PFSK-1 (cell line): ENCODE data around the gene COX4I1.

Source experiments
- FOXP2 ChIP-seq: optimal IDR thresholded peaks from 2 replicates; pipeline ENCODE3; 2011; ENCODE audit warnings: borderline replicate concordance, control low read depth, inconsistent platforms; ENCODE audit not compliant: insufficient read depth; ENCODE audit errors: extremely low read length, extremely low read depth
- POLR2AphosphoS5 ChIP-seq: IDR thresholded peaks from 2 replicates; pipeline ENCODE4 v1.6.1; 2012; ENCODE audit warnings: low read depth, mild to moderate bottlenecking, control low read depth, low read length, moderate library complexity
- SIN3A ChIP-seq: IDR thresholded peaks from 2 replicates; pipeline ENCODE4 v1.6.1; 2012; ENCODE audit warnings: mild to moderate bottlenecking, low read length, moderate library complexity, borderline replicate concordance; ENCODE audit not compliant: insufficient read depth
- TAF1 ChIP-seq: IDR thresholded peaks from 2 replicates; pipeline ENCODE4 v1.6.1; 2012; ENCODE audit warnings: low read length, control low read depth, borderline replicate concordance; ENCODE audit not compliant: insufficient read depth
- TF ChIP-seq, protein P1 (sequence below), 2 experiments: IDR thresholded peaks; 2 replicates each; pipeline versions ENCODE4 v1.6.1 to v1.8.0; 2011 to 2012; ENCODE audit warnings: low read depth in 2 of 2, low read length in 2 of 2, control low read depth in 1 of 2, inconsistent platforms in 1 of 2, mild to moderate bottlenecking in 1 of 2, moderate library complexity in 1 of 2; ENCODE audit not compliant: insufficient read depth in 1 of 2

The COX4I1 gene

DNA sequence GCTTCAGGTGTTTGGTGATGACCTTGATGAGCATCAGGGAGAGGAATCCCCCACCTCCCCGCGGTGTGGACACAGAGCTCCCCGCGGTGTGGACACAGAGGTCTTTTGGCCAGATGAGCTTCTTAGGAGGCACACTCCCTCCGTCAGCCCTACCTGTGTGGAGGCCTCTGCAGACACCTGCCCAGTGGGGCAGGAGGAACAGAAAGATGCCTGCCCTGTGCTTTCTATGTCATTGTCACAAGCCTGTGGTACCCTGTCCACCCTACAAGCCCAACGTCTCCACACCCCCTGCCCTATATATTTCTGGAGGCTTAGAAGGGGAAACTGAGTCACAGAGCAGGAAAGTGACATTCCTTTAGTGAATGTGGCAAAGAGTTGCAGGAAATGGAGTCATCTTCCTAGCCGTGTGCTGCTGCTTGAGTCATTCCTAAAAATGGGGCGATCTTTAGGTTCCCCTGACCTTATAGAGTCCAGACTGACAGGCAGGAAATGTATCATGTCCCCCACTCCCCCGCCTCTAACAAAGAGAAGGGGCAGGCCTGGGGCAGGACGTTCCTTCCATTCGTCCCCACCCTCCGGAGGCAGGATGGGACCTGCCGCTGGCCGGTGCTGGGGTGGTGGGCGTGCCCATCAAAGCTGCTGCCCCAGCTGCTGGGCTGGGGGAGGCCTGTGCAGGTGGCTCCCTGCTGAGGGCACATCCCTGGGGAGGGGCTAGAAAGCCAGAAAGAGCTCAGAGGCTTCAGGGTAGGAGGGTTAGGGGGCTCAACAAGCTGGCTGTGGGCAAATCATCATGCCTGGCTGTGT is 47.6 kb upstream of the COX4I1 start:
- TF ChIP-seq TAF1, result no peak
- TF ChIP-seq FOXP2, result no peak
- no peak for TF ChIP-seq POLR2AphosphoS5
- TF ChIP-seq, protein P1, sequence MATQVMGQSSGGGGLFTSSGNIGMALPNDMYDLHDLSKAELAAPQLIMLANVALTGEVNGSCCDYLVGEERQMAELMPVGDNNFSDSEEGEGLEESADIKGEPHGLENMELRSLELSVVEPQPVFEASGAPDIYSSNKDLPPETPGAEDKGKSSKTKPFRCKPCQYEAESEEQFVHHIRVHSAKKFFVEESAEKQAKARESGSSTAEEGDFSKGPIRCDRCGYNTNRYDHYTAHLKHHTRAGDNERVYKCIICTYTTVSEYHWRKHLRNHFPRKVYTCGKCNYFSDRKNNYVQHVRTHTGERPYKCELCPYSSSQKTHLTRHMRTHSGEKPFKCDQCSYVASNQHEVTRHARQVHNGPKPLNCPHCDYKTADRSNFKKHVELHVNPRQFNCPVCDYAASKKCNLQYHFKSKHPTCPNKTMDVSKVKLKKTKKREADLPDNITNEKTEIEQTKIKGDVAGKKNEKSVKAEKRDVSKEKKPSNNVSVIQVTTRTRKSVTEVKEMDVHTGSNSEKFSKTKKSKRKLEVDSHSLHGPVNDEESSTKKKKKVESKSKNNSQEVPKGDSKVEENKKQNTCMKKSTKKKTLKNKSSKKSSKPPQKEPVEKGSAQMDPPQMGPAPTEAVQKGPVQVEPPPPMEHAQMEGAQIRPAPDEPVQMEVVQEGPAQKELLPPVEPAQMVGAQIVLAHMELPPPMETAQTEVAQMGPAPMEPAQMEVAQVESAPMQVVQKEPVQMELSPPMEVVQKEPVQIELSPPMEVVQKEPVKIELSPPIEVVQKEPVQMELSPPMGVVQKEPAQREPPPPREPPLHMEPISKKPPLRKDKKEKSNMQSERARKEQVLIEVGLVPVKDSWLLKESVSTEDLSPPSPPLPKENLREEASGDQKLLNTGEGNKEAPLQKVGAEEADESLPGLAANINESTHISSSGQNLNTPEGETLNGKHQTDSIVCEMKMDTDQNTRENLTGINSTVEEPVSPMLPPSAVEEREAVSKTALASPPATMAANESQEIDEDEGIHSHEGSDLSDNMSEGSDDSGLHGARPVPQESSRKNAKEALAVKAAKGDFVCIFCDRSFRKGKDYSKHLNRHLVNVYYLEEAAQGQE (IDR thresholded peaks at IDR 0.05; ENCODE audit: insufficient read depth in 1 of 2, low read depth in 2 of 2, low read length in 2 of 2), result no peak
- no peak for TF ChIP-seq SIN3A

DNA sequence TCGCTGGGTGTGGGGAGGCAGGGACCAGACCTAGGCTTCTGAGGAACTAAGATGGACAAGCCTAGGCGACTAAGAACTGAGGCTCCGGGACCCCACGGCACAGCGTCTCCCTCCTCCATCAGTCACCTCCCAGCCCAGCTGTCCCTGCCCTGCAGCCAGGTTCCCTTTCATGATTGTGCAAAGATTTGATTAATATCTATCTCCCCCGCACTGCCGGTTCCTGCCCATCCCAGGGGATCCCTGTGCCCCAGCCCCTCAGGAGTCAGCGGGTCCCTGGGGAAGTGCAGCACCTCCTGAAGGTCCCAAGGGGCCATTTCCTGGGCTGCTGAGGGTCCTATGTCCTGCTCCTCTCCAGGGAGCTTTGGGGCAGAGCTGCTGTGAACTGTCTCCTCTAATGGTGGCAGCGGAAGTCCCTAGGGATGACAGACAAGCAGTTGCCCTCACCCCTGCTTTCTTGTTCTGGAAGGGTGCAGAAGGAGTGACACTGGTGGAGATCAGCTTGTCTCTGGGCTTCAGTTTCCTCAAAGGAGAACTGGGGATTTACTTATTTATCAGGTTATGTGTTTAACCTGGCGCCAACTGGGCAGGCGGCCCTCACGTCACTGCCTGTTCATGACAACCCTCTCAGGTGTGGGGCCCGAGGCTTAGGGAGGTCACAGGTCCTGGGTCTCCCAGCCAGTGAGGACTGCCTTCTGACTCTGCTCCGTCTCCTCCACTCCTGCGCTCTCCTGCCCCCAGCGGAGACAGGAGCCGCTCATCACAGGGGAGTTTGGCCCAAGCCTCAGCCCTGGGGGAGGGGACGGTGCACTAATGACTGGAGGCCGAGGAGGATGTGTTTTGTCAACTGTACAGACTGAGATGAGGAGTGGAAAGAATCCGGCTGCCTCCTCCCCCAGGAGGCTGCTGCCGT is 46.7 kb upstream of the COX4I1 start:
- TF ChIP-seq FOXP2, result no peak
- no peak for TF ChIP-seq TAF1
- TF ChIP-seq, protein P1 (IDR thresholded peaks at IDR 0.05; ENCODE audit: insufficient read depth in 1 of 2, low read depth in 2 of 2, low read length in 2 of 2), result no peak
- TF ChIP-seq POLR2AphosphoS5, result no peak
- no peak for TF ChIP-seq SIN3A

DNA sequence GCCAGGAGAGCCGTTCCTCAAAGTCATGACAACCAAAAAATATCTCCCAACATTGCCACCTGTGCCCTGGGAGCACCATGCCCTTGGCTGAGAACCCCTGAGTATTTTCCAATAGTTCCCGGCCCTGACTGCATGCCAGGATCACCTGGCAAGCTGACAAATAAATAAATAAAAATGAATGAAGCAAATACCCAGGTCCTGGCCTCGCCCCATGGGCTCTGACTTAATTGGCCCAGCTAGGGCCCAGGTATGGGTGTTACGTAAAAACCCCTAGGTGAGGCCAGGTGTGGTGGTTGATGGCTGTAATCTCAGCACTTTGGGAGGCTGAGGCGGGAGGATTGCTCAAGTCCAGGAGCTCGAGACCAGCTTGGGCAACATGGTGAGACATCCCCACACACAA is 45.9 kb upstream of the COX4I1 start:
- no peak for TF ChIP-seq FOXP2
- TF ChIP-seq POLR2AphosphoS5, result no peak
- no peak for TF ChIP-seq TAF1
- no peak for TF ChIP-seq SIN3A
- TF ChIP-seq, protein P1 (IDR thresholded peaks at IDR 0.05; ENCODE audit: insufficient read depth in 1 of 2, low read depth in 2 of 2, low read length in 2 of 2), result no peak

DNA sequence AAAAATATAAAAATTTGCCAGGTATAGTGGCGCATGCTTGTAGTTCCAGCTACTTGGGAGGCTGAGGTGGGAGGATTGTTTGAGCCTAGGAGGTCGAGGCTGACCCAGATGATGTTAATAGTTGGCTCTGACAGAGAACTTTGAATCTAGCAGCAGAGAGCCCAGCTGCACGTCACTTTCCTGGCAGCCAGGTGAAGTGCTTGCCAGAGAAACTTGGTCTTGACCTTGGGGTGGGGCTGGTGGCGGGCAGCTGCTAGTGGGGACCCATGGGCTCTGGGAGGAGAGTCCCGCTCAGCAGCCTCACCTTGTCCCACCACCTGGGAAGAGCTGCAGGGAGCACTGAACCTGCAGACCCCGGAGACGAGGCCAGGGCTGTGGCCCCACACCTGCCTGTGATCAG is 45.5 kb upstream of the COX4I1 start:
- TF ChIP-seq FOXP2 (no peak), SIN3A (no peak), POLR2AphosphoS5 (no peak), TAF1 (no peak)
- TF ChIP-seq, protein P1 (IDR thresholded peaks at IDR 0.05; ENCODE audit: insufficient read depth in 1 of 2, low read depth in 2 of 2, low read length in 2 of 2), result no peak
